IMR-90 (cell line): ENCODE data around the gene LENEP. TPM values are rescaled to one million over a fixed set of nuclear protein-coding genes. Genes with fewer than 3 reads are reported as not detected.

Experiments used
- ATAC-seq: fragments of 200-7000 bp; cut with Tn5 transposase; 2 replicates; pipeline ENCODE4 v1.9.1; 2020; ENCODE audit warnings: low read depth, mild to moderate bottlenecking, moderate library complexity
- BruUV-seq: library from RNA; stranded (reverse); fragments of 400-500 nt; replicated peaks from 2 replicates; lab custom pipeline; 2021; lab: Mats Ljungman, UMichigan
- CTCF ChIA-PET: fragments of 300-600 bp; formaldehyde crosslinking; extraction: SDS; loops from one replicate; lab custom pipeline; 2021; ENCODE audit warnings: antibody characterized with exemption; lab: Yijun Ruan, JAX
- POLR2A ChIA-PET: fragments of 300-600 bp; sonication (Branson Sonifier 250); formaldehyde crosslinking; loops from one replicate; lab custom pipeline; 2022; ENCODE audit warnings: antibody characterized with exemption; ENCODE audit not compliant: unreplicated experiment; lab: Charles Lee
- DNase-seq: peaks from one replicate; pipeline ENCODE4 v3.0.0; 2013
- H2AFZ ChIP-seq: replicated peaks from 2 replicates; pipeline ENCODE3; 2013; ENCODE audit warnings: low read length, mild to moderate bottlenecking; ENCODE audit not compliant: poor library complexity
- H2AK5ac ChIP-seq: 2 replicates; pipeline ENCODE4 v1.6.1; 2013; ENCODE audit warnings: low read depth, low read length, inconsistent platforms
- H2AK9ac ChIP-seq: replicated peaks from 2 replicates; pipeline ENCODE3; 2013; ENCODE audit warnings: mild to moderate bottlenecking, low read depth, low read length, moderate library complexity; ENCODE audit not compliant: poor library complexity
- H2BK120ac ChIP-seq: 2 replicates; pipeline ENCODE4 v1.6.1; 2013; ENCODE audit warnings: low read depth, low read length, inconsistent platforms
- H2BK15ac ChIP-seq: 3 replicates; pipeline ENCODE4 v1.6.1; 2013; ENCODE audit warnings: low read depth, low read length, inconsistent platforms
- H2BK20ac ChIP-seq: 2 replicates; pipeline ENCODE4 v1.6.1; 2013; ENCODE audit warnings: low read depth, mild to moderate bottlenecking, inconsistent platforms, low read length, moderate library complexity
- H2BK5ac ChIP-seq: 2 replicates; pipeline ENCODE4 v1.6.1; 2013; ENCODE audit warnings: mild to moderate bottlenecking, low read depth, low read length, inconsistent platforms; ENCODE audit not compliant: poor library complexity, severe bottlenecking
- H3K14ac ChIP-seq: replicated peaks from 2 replicates; pipeline ENCODE4 v1.6.1; 2013; ENCODE audit warnings: low read depth, low read length, inconsistent platforms
- H3K18ac ChIP-seq: 2 replicates; pipeline ENCODE4 v1.6.1; 2013; ENCODE audit warnings: low read depth, low read length, control low read depth
- H3K23ac ChIP-seq: 2 replicates; pipeline ENCODE4 v1.6.1; 2013; ENCODE audit warnings: low read depth, low read length, inconsistent platforms
- H3K27ac ChIP-seq: 2 replicates; pipeline ENCODE4 v1.5.1; 2013; ENCODE audit warnings: mild to moderate bottlenecking, control low read depth, low read length; ENCODE audit not compliant: insufficient read depth
- H3K27me3 ChIP-seq: 2 replicates; pipeline ENCODE4 v1.6.1; 2013; ENCODE audit warnings: low read length; ENCODE audit not compliant: control insufficient read depth, insufficient read depth
- H3K36me3 ChIP-seq: 2 replicates; pipeline ENCODE4 v1.6.1; 2013; ENCODE audit warnings: low read length, mixed read lengths; ENCODE audit not compliant: control insufficient read depth, insufficient read depth
- H3K4ac ChIP-seq: 2 replicates; pipeline ENCODE4 v1.6.1; 2013; ENCODE audit warnings: low read depth, low read length, inconsistent platforms
- H3K4me1 ChIP-seq: 2 replicates; pipeline ENCODE4 v1.6.1; 2013; ENCODE audit warnings: low read length, mixed read lengths; ENCODE audit not compliant: control insufficient read depth, insufficient read depth
- H3K4me2 ChIP-seq: 2 replicates; pipeline ENCODE4 v1.6.1; 2013; ENCODE audit warnings: low read depth, mild to moderate bottlenecking, control low read depth, low read length, moderate library complexity
- H3K4me3 ChIP-seq: 2 replicates; pipeline ENCODE4 v1.5.1; 2013; ENCODE audit warnings: low read depth, mild to moderate bottlenecking, control low read depth, low read length, moderate library complexity; ENCODE audit not compliant: insufficient read depth
- H3K56ac ChIP-seq: 2 replicates; pipeline ENCODE4 v1.6.1; 2013; ENCODE audit warnings: low read length, inconsistent platforms; ENCODE audit not compliant: insufficient read depth; ENCODE audit errors: extremely low read depth
- H3K79me1 ChIP-seq, 2 experiments: 2 replicates each; pipeline ENCODE4 v1.6.1; 2013; ENCODE audit warnings: low read length in 2 of 2, inconsistent platforms in 1 of 2, low read depth in 1 of 2
- H3K9ac ChIP-seq: 2 replicates; pipeline ENCODE4 v1.6.1; 2013; ENCODE audit warnings: low read depth, low read length, control low read depth
- H3K9me1 ChIP-seq: 2 replicates; pipeline ENCODE4 v1.6.1; 2013; ENCODE audit warnings: low read length, inconsistent platforms; ENCODE audit not compliant: insufficient read depth
- H3K9me3 ChIP-seq: 2 replicates; pipeline ENCODE4 v1.6.1; 2013; ENCODE audit warnings: low read length; ENCODE audit not compliant: control insufficient read depth, insufficient read depth
- H4K20me1 ChIP-seq: 2 replicates; pipeline ENCODE4 v1.6.1; 2013; ENCODE audit warnings: low read length, inconsistent platforms; ENCODE audit not compliant: insufficient read depth
- H4K5ac ChIP-seq: 2 replicates; pipeline ENCODE4 v1.6.1; 2013; ENCODE audit warnings: mild to moderate bottlenecking, low read depth, low read length, control low read depth
- H4K8ac ChIP-seq, 2 experiments: 2 replicates each; pipeline ENCODE4 v1.6.1; 2013; ENCODE audit warnings: low read depth in 2 of 2, low read length in 2 of 2, control low read depth in 1 of 2, inconsistent platforms in 1 of 2
- H4K91ac ChIP-seq: 2 replicates; pipeline ENCODE4 v1.6.1; 2013; ENCODE audit warnings: low read depth, low read length, inconsistent platforms; ENCODE audit not compliant: insufficient read depth
- CEBPB ChIP-seq: IDR thresholded peaks from 2 replicates; pipeline ENCODE4 v1.6.1; 2012; ENCODE audit warnings: low read depth, low read length, improper control_type of control experiment
- CHD1 ChIP-seq: IDR thresholded peaks from 2 replicates; pipeline ENCODE4 v1.6.1; 2012; ENCODE audit warnings: low read depth, low read length, improper control_type of control experiment
- ELK1 ChIP-seq: fragments of 150-350 bp; IDR thresholded peaks from 2 replicates; pipeline ENCODE4 v1.6.1; 2016; ENCODE audit warnings: low read depth, mild to moderate bottlenecking, low read length, moderate library complexity, borderline replicate concordance
- FOS ChIP-seq: fragments of 150-350 bp; IDR thresholded peaks from 2 replicates; pipeline ENCODE4 v1.6.1; 2016; ENCODE audit warnings: low read depth, low read length
- MAFK ChIP-seq: IDR thresholded peaks from 2 replicates; pipeline ENCODE4 v1.6.1; 2012; ENCODE audit warnings: low read depth, low read length, improper control_type of control experiment
- MXI1 ChIP-seq: IDR thresholded peaks from 2 replicates; pipeline ENCODE4 v1.6.1; 2012; ENCODE audit warnings: low read depth, mild to moderate bottlenecking, low read length, moderate library complexity, borderline replicate concordance
- POLR2A ChIP-seq: IDR thresholded peaks from 2 replicates; pipeline ENCODE4 v1.6.1; 2012; ENCODE audit warnings: mild to moderate bottlenecking, low read depth, low read length
- RAD21 ChIP-seq: IDR thresholded peaks from 2 replicates; pipeline ENCODE4 v1.6.1; 2012; ENCODE audit warnings: low read length, improper control_type of control experiment
- RCOR1 ChIP-seq: IDR thresholded peaks from 2 replicates; pipeline ENCODE4 v1.6.1; 2012; ENCODE audit warnings: mild to moderate bottlenecking, low read length, improper control_type of control experiment; ENCODE audit not compliant: insufficient replicate concordance
- RFX5 ChIP-seq: IDR thresholded peaks from 2 replicates; pipeline ENCODE4 v1.8.0; 2012; ENCODE audit warnings: low read depth, mild to moderate bottlenecking, low read length, moderate library complexity
- SMC3 ChIP-seq: fragments of 150-350 bp; IDR thresholded peaks from 2 replicates; pipeline ENCODE4 v1.6.1; 2016; ENCODE audit warnings: low read depth, mild to moderate bottlenecking, antibody characterized with exemption, low read length, moderate library complexity
- WGBS, 2 experiments: methylation state at CpG; one replicate each; pipeline versions ENCODE4 v1.1.5 to v1.1.7; 2013; ENCODE audit warnings: missing lambda C conversion rate in 2 of 2; ENCODE audit not compliant: insufficient read length in 1 of 2; ENCODE audit errors: extremely low coverage in 2 of 2; 5-methylcytosine and 5-hydroxymethylcytosine counted together
- dilution Hi-C: fragments of 300-500 bp; cut with HindIII; formaldehyde crosslinking; loops from one replicate; pipeline ENCODE4 v1.14.3; 2018; ENCODE audit warnings: low sequenced_read_pairs; ENCODE audit not compliant: unreplicated experiment
- in situ Hi-C: fragments of 300-500 bp; cut with MboI; formaldehyde crosslinking; loops from 3 replicates; pipeline ENCODE4 v1.14.3; 2019; ENCODE audit warnings: low sequenced_read_pairs, inconsistent platforms, mixed read lengths
- intact Hi-C: fragments of 100-400 bp; cut with micrococcal nuclease; formaldehyde crosslinking; loops from 2 replicates; pipeline ENCODE4 v1.10.0; 2022
- polyA plus RNA-seq, 3 experiments: library from polyadenylated mRNA; depleted of rRNA; stranded (reverse); fragments of >200 nt; gene quantifications; 2 replicates each; pipeline ENCODE4 v1.2.3, GENCODE V29; 2012; ENCODE audit warnings: low replicate concordance in 1 of 3
- total RNA-seq: library from RNA; depleted of rRNA; stranded (reverse); fragments of >200 nt; gene quantifications from 2 replicates; pipeline ENCODE4 v1.2.3, GENCODE V29; 2012
- TF ChIP-seq, protein P1 (sequence below): conservative IDR thresholded peaks from 2 replicates; pipeline ENCODE4 v1.5.1; 2012; ENCODE audit warnings: mild to moderate bottlenecking, low read depth, low read length, improper control_type of control experiment
- TF ChIP-seq, protein P2 (sequence below): fragments of 150-350 bp; IDR thresholded peaks from 2 replicates; pipeline ENCODE4 v1.6.1; 2017; ENCODE audit warnings: mild to moderate bottlenecking, antibody characterized with exemption, low read length, low read depth

Gene LENEP
- total and polyA plus RNA-seq, 2 of the 4 experiments (the other 2 are of a cell fraction) = not detected

GRCh38 chr1:154956544-154956941 lies 36.8 kb upstream of the LENEP start:
- ATAC-seq (no peak), DNase-seq (no peak)
- H3K4me1 ChIP-seq = peaks cover 15% of the 10 kb centered on the region
- H3K14ac ChIP-seq = 0 out of 2 replicates have a peak overlapping the region, but pooled peaks have one; percentile 5
- dilution Hi-C loops = no loop called here
- no peak overlapping the region for H2BK120ac ChIP-seq
- no peak for TF ChIP-seq MAFK
- no peak for TF ChIP-seq FOS
- TF ChIP-seq, protein P1, sequence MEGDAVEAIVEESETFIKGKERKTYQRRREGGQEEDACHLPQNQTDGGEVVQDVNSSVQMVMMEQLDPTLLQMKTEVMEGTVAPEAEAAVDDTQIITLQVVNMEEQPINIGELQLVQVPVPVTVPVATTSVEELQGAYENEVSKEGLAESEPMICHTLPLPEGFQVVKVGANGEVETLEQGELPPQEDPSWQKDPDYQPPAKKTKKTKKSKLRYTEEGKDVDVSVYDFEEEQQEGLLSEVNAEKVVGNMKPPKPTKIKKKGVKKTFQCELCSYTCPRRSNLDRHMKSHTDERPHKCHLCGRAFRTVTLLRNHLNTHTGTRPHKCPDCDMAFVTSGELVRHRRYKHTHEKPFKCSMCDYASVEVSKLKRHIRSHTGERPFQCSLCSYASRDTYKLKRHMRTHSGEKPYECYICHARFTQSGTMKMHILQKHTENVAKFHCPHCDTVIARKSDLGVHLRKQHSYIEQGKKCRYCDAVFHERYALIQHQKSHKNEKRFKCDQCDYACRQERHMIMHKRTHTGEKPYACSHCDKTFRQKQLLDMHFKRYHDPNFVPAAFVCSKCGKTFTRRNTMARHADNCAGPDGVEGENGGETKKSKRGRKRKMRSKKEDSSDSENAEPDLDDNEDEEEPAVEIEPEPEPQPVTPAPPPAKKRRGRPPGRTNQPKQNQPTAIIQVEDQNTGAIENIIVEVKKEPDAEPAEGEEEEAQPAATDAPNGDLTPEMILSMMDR = no peak
- TF ChIP-seq MXI1 = no peak
- no peak for TF ChIP-seq CHD1
- TF ChIP-seq, protein P2, sequence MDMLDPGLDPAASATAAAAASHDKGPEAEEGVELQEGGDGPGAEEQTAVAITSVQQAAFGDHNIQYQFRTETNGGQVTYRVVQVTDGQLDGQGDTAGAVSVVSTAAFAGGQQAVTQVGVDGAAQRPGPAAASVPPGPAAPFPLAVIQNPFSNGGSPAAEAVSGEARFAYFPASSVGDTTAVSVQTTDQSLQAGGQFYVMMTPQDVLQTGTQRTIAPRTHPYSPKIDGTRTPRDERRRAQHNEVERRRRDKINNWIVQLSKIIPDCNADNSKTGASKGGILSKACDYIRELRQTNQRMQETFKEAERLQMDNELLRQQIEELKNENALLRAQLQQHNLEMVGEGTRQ = no peak
- TF ChIP-seq RAD21 = no peak
- TF ChIP-seq ELK1 = no peak
- TF ChIP-seq SMC3 = no peak
- TF ChIP-seq RFX5 = no peak
- no peak for TF ChIP-seq RCOR1
- TF ChIP-seq CEBPB = no peak
- no peak for TF ChIP-seq POLR2A
- peak overlapping the region; percentile 81 for H2AK9ac ChIP-seq
- whole genome bisulfite sequencing, 2 experiments = no CpG with 5 or more reads among the region's 6 CpGs
- H3K4me3 ChIP-seq = peak overlapping the region; percentile 59; the same call in 1 of the 2 replicates
- H4K5ac ChIP-seq = peak overlapping the region; percentile 70
- CTCF ChIA-PET = interaction anchor here (0.8 to 1.5 kb wide), 4 partner anchors 7 to 217 kb away, joined by 3 to 7 read pairs (median 4); partner anchors contain the start of gene KRTCAP2
- no peak overlapping the region for H3K56ac ChIP-seq
- H3K36me3 ChIP-seq = peaks cover 10% of the 10 kb centered on the region
- no peak overlapping the region for H2BK5ac ChIP-seq
- H4K20me1 ChIP-seq = peaks cover 17% of the 10 kb centered on the region
- H3K27ac ChIP-seq = peak overlapping the region; percentile 29
- H4K8ac ChIP-seq = peak overlapping the region; percentile 71 to 85
- H3K9ac ChIP-seq = peak overlapping the region; percentile 74
- H4K91ac ChIP-seq = peak overlapping the region; percentile 33; the same call in 1 of the 2 replicates
- peaks cover 9% of the 10 kb centered on the region for H3K9me1 ChIP-seq
- peak overlapping the region; percentile 86 for H2AFZ ChIP-seq
- no peaks in the 10 kb centered on the region for H3K9me3 ChIP-seq
- H2AK5ac ChIP-seq = peak overlapping the region; percentile 15; the same call in 1 of the 2 replicates
- H3K4ac ChIP-seq = peak overlapping the region; percentile 26
- H2BK20ac ChIP-seq = no peak overlapping the region
- no peaks in the 10 kb centered on the region for H3K27me3 ChIP-seq
- POLR2A ChIA-PET = interaction anchor here (0.9 to 1.2 kb wide), 2 partner anchors 20 to 61 kb away, joined by 4 to 7 read pairs; partner anchors contain the start of gene PMVK
- no peak overlapping the region; the same call in 1 of the 2 replicates for H3K23ac ChIP-seq
- peaks cover 18 to 58% of the 10 kb centered on the region in 2 experiments; a peak in 3 of 4 replicates for H3K79me1 ChIP-seq
- no peak overlapping the region for H3K18ac ChIP-seq
- no TSS peak for BruUV-seq
- H3K4me2 ChIP-seq = peak overlapping the region; percentile 92
- H2BK15ac ChIP-seq = no peak overlapping the region
- in situ Hi-C loops = loop anchor here (10.0 kb wide), 1 partner anchor 98 kb away; the partner anchor contains the start of gene ADAM15
- intact Hi-C loops = loop anchor here (1.0 to 5.0 kb wide), 2 partner anchors 61 to 106 kb away; partner anchors contain the start of gene EFNA4
